HG03045 (cell line): ENCODE results near the gene RUSC2.
"Not testable (repeated sequence)": the region's sequence is repeated elsewhere in the genome, so short reads cannot be mapped to it uniquely, and the experiment has no call there.

Source experiments
- ATAC-seq: cut with Tn5 transposase; IDR thresholded peaks from one replicate; pipeline ENCODE4 v1.9.1; 2021; ENCODE audit warnings: mild to moderate bottlenecking, moderate library complexity; ENCODE audit not compliant: unreplicated experiment

Gene RUSC2, protein sequence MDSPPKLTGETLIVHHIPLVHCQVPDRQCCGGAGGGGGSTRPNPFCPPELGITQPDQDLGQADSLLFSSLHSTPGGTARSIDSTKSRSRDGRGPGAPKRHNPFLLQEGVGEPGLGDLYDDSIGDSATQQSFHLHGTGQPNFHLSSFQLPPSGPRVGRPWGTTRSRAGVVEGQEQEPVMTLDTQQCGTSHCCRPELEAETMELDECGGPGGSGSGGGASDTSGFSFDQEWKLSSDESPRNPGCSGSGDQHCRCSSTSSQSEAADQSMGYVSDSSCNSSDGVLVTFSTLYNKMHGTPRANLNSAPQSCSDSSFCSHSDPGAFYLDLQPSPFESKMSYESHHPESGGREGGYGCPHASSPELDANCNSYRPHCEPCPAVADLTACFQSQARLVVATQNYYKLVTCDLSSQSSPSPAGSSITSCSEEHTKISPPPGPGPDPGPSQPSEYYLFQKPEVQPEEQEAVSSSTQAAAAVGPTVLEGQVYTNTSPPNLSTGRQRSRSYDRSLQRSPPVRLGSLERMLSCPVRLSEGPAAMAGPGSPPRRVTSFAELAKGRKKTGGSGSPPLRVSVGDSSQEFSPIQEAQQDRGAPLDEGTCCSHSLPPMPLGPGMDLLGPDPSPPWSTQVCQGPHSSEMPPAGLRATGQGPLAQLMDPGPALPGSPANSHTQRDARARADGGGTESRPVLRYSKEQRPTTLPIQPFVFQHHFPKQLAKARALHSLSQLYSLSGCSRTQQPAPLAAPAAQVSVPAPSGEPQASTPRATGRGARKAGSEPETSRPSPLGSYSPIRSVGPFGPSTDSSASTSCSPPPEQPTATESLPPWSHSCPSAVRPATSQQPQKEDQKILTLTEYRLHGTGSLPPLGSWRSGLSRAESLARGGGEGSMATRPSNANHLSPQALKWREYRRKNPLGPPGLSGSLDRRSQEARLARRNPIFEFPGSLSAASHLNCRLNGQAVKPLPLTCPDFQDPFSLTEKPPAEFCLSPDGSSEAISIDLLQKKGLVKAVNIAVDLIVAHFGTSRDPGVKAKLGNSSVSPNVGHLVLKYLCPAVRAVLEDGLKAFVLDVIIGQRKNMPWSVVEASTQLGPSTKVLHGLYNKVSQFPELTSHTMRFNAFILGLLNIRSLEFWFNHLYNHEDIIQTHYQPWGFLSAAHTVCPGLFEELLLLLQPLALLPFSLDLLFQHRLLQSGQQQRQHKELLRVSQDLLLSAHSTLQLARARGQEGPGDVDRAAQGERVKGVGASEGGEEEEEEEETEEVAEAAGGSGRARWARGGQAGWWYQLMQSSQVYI (N-terminal part only)

DNA sequence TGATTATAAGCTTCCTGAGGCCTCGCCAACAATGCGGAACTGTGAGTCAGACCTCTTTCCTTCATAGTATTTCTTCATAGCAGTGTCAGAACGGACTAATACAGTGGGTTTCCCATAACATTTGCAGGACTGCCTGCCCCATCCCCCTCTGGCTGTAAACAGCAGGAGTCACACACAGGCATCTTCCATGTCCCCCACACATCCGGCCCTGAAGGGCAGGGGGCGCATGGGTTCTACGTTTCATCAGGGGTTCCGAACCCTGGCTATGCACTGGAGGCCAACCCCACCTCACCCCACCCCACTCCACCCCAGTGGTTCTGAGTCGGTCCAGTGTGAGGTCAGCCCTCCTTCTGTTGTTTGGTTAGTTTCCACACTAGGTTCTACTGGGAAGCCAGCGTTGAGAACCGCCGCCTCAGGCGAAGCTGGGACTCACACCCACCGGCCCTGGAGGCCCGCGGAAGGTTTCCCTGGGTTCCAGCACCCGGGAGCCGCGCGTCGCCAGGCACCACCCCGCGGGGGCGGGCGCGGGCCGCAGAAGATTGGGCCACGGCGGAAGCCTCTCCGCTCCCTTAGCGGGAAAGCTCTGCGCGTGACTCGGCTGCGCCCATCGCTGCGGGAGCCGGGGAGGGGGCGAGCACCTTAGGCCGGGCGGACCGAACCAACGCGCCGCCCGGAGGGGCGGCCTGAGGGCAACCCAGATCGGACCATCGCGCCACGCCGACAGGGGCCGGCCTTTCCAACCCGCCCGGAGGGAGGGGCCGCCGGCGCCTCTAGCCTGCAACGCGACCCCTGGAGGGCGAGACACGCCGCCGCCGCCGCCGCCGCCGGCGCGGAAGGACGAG lies at the start of gene RUSC2:
RUSC2 (plus strand) TSS at position 799 of the 842 bp plus-strand sequence. CDS start 56,411 bp downstream, outside the sequence.
- ATAC-seq: no peak

- no peak for ATAC-seq
Observed at GRCh38 chr9:35446012-35446411, 43.9 kb upstream of the RUSC2 start.

DNA sequence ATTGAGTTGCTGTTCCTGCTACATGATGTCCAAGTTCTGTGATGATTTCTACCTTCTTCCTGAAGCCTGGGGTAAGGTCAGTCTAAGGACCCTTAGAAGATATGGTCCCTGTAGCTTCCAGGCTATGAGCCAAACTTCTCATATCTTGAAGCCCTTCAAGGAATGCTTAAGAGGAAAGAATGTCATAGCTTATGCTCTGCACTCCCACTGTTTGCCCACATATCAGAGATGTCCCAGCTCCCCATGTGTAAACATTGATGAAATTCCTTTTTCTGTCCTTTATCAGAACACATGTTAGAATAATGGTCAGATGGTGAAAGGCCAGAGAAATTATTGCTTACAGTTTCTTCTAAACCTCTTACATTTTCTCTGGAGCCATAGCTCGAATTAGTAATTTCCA lies 41.4 kb upstream of the RUSC2 start:
- ATAC-seq: no peak

GRCh38 chr9:35452481-35452880 lies 37.4 kb upstream of the RUSC2 start:
- ATAC-seq: no peak

DNA sequence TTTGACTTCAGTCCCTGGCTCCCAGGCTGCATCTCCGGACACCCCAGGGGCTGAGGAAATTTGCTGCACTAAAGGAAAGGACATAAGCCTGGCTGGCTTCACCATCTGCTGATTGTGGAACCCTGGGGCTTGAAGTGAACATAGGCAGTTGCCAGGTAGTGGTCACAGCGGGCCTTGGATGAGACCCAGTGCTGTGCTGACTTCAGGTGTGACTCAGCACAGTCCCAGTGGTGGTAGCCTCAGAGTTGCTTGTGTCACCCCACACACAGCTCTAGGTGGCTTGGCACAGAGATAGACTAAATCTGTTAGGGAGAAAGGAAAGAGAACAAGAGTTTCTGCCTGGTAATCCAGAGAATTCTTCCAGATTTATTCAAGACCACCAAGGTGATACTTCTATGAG lies 36.1 kb upstream of the RUSC2 start:
- no peak for ATAC-seq

DNA sequence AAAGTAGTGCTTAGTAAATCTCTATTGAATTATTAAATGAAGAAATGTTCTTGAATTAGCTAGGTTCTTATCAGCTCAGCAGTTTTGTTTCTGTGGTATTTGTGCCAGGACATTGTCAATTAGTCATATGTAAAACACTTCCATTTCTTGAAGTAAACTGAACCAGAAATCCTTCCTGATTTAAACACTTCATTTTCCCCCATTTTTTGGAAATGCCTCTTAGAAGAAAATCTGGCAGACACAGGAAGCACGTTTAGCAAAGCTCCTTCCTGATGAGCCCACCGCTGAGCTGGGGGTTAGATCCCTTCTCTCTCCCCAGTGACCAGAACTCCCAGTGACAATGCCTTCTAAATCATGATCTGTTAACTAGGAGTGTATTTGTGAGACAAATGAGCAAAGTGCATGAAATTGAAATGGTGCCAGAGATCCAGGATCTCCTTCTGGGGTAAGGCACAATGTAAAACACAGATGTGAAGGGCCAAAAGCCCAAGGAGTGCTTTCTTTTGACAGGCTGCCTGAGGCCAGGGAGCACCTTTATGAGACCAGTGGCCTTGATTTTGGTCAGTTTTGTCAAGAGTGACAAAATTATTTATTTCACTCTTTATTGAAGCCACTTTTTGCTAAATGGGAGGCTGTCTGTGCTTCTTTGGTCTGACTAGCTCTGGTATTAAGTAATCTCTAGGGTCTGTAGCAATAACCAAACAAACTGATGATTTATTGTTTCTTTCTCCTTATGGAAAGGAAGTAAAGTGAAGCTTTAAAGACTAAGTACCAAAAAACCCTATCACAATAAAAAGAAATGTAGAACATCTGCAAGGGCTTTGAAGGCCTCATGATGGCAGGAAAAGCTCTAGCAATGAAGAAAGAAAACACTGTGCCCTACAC lies 25.5 kb upstream of the RUSC2 start:
- no peak for ATAC-seq

DNA sequence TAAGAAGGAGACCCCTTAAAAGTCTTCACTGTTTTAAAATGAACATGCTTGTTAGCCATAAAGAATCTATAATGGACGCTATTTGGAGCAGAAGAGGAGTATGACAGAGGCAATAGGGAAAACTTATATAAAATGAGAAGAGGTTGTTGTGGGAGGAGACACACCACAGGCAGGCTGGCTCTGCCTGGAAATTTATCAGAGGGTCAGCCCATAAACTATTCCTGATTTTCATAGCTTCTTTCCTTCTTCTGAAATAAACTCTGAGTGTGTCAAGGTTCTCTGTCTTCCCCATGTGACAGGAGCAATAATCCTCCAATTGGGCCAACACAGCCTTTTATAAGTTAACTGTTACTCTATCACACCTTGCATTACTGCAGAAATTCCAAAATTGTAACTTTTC lies 19.6 kb upstream of the RUSC2 start:
- no peak for ATAC-seq

DNA sequence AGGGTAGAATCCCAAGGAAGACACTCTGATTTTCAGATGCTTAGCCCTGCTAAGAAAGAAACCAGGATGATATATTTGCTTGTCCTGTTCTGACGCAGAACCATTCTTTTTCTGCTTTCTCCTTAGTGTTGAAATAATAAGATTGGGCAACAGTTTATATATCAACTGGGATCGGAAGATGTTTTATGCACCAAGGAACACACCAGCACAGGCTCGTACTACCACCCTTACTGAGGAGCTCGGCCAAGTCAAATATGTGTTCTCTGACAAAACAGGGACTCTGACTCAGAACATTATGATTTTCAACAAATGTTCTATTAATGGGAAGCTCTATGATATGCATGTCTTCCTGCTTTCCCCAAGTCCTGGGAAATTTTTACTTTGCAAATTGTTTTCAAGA lies 19.0 kb upstream of the RUSC2 start:
- no peak for ATAC-seq

GRCh38 chr9:35476596-35476995 lies 13.3 kb upstream of the RUSC2 start:
- ATAC-seq: no peak

GRCh38 chr9:35477211-35477855 lies 12.6 kb upstream of the RUSC2 start:
- not testable (repeated sequence) for ATAC-seq

GRCh38 chr9:35478871-35479270 lies 11.0 kb upstream of the RUSC2 start:
- no peak for ATAC-seq

GRCh38 chr9:35481347-35481975 lies 8.4 kb upstream of the RUSC2 start:
- no peak for ATAC-seq

- ATAC-seq: no peak
Observed at GRCh38 chr9:35482071-35482470, 7.8 kb upstream of the RUSC2 start.

DNA sequence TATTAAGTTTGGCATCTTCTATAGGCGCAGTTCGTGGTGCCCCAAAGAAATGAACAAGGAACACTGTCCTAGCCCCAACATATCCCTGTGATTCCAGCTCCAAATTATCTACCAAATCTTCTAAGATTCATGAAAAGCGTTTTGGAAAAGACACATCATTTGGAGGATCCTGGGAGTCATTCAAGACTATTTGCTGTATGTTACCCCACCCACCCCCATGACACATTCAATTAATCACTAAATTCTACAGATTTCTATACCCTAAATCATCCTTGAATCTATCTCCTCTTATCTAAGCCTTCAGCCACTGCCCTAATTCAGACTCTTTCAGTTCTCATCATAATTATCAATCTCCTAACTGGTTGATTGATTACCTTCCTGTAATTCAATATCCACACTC lies 5.5 kb upstream of the RUSC2 start:
- ATAC-seq: no peak

- ATAC-seq: no peak
Observed at GRCh38 chr9:35487081-35487480, 2.8 kb upstream of the RUSC2 start.

DNA sequence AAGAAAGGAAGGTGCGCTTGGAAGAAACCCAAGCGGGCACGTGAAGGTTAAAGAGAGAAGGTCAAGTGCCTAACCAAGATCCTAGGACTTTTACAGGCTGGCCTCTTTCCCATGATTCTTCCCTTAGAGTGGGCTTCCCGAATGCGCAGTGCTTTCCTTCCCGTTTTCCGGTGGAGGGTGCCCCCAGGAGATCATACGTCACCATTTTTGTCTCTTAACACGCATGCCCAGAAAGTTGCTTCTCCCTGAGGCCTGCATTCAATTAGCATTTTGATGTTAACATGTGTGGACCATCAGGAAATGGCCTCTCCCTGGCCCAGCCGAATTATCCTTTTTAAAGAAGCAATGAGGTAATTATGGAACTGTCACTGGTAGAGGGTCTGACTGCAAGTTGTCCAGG lies 1.9 kb upstream of the RUSC2 start:
- ATAC-seq: no peak

DNA sequence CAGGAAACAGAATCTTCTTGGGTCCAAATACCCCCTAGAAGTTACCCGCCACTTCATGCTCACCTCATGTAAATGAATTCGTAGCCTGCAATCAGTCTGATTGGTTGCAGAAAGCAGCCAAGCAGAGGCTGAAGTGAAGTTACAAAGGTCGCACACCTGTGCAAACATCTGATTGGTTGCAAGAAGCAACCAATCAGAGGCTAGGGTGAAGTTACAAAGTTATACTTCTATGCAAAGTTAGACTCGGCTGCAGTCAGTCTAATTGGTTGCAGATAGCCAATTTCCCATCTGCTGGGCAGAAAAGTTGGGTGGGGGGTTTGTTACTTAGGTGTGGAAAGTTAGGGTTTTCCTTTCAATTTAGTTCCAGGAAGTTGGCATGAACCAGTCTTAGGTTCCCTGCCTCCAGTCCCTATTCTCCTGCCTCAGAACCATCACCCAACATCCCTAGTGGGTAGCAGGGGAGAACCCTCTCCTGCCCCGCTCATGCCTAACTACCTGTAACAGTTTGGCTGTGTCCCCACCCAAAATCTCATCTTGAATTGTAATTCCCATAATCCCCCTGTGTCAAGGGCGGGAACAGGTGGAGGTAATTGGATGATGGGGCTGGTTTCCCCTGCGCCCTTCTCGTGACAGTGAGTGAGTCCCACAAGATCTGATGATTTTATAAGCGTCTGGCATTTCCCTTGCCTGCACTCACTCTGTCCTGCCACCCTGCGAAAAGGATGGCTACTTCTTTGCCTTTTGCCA lies 1.2 kb upstream of the RUSC2 start:
- no peak for ATAC-seq
